ENCODE results near the gene FBXO42.

GRCh38 chr1:16386454-16387113, 34.3 kb upstream of the FBXO42 start:
- TF ChIP-seq, protein P1, sequence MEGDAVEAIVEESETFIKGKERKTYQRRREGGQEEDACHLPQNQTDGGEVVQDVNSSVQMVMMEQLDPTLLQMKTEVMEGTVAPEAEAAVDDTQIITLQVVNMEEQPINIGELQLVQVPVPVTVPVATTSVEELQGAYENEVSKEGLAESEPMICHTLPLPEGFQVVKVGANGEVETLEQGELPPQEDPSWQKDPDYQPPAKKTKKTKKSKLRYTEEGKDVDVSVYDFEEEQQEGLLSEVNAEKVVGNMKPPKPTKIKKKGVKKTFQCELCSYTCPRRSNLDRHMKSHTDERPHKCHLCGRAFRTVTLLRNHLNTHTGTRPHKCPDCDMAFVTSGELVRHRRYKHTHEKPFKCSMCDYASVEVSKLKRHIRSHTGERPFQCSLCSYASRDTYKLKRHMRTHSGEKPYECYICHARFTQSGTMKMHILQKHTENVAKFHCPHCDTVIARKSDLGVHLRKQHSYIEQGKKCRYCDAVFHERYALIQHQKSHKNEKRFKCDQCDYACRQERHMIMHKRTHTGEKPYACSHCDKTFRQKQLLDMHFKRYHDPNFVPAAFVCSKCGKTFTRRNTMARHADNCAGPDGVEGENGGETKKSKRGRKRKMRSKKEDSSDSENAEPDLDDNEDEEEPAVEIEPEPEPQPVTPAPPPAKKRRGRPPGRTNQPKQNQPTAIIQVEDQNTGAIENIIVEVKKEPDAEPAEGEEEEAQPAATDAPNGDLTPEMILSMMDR (IDR thresholded peaks at IDR 0.05 in 8 of 11, conservative IDR thresholded peaks at IDR 0.05 in 3 of 11): no peak
- TF ChIP-seq POLR2AphosphoS5 (IDR thresholded peaks at IDR 0.05): no peak
- no peak for TF ChIP-seq POLR2A (IDR thresholded peaks at IDR 0.05)

All from spleen (tissue), 7 donors.